Naive B cell (primary cell): ENCODE data around the gene TMUB1. TPM values are rescaled to one million over a fixed set of nuclear protein-coding genes. Genes with fewer than 3 reads are reported as not detected.

Source experiments
- ATAC-seq, 2 donors: fragments of 150-1000 bp; cut with Tn5 transposase; 2 replicates each; pipeline ENCODE4 v1.10.0; 2021; ENCODE audit warnings: low read depth in 2 of 2, mild to moderate bottlenecking in 2 of 2, moderate library complexity in 2 of 2
- DNase-seq: peaks from one replicate; pipeline ENCODE4 v3.0.0; 2022
- H3K27ac Mint-ChIP-seq, 6 donors: one replicate each; pipeline ENCODE4 v1.8.0; 2020 to 2022; ENCODE audit warnings: mild to moderate bottlenecking in 6 of 6, mixed read lengths in 6 of 6, moderate library complexity in 5 of 6, inconsistent platforms in 2 of 6
- H3K27me3 Mint-ChIP-seq, 3 donors: one replicate each; pipeline ENCODE4 v1.8.0; 2021 to 2022; ENCODE audit warnings: mixed read lengths in 3 of 3, mild to moderate bottlenecking in 1 of 3
- H3K36me3 Mint-ChIP-seq, 2 donors: one replicate each; pipeline ENCODE4 v1.8.0; 2020 to 2022; ENCODE audit warnings: mixed read lengths in 2 of 2, inconsistent platforms in 1 of 2, mild to moderate bottlenecking in 1 of 2
- H3K4me1 Mint-ChIP-seq, 3 donors: one replicate each; pipeline ENCODE4 v1.8.0; 2020 to 2022; ENCODE audit warnings: mixed read lengths in 3 of 3, inconsistent platforms in 1 of 3, mild to moderate bottlenecking in 1 of 3, moderate library complexity in 1 of 3
- H3K4me3 Mint-ChIP-seq, 8 donors: one replicate each; pipeline ENCODE4 v1.8.0; 2020 to 2022; ENCODE audit warnings: mild to moderate bottlenecking in 8 of 8, mixed read lengths in 8 of 8, moderate library complexity in 8 of 8, inconsistent platforms in 2 of 8
- H3K9me3 Mint-ChIP-seq, 7 donors: one replicate each; pipeline ENCODE4 v1.8.0; 2020 to 2022; ENCODE audit warnings: mixed read lengths in 7 of 7, mild to moderate bottlenecking in 5 of 7, inconsistent platforms in 2 of 7, moderate library complexity in 1 of 7
- polyA plus RNA-seq, 6 donors: library from polyadenylated mRNA; unstranded; fragments of 300-500 nt; fragmentation: Illumina TruSeq; gene quantifications; one replicate each; pipeline ENCODE4 v1.2.3, GENCODE V29; 2021; ENCODE audit warnings: low read depth in 6 of 6

The TMUB1 gene
- polyA plus RNA-seq, 6 donors from 2014 or later, result 36.3 to 66.1 (median 45.5) TPM

GRCh38 chr7:151073990-151074389 lies 9.3 kb downstream of the TMUB1 start:
- DNase-seq (no peak), ATAC-seq (no peak)
- peaks cover 8 to 11% (median 11%) of the 10 kb centered on the region in 3 donors for H3K4me1 Mint-ChIP-seq
- no peak overlapping the region for H3K4me3 Mint-ChIP-seq
- H3K27me3 Mint-ChIP-seq, result no peaks in the 10 kb centered on the region
- H3K9me3 Mint-ChIP-seq, result no peaks in the 10 kb centered on the region
- H3K27ac Mint-ChIP-seq, result no peak overlapping the region
- H3K36me3 Mint-ChIP-seq, result peaks cover 4 to 9% of the 10 kb centered on the region in 2 donors

GRCh38 chr7:151071032-151071866 lies 12.0 kb downstream of the TMUB1 start:
- Mint-ChIP-seq H3K36me3 (peaks cover 4 to 9% of the 10 kb centered on the region in 2 donors), H3K9me3 (no peaks in the 10 kb centered on the region), H3K27ac (no peak overlapping the region), H3K27me3 (no peaks in the 10 kb centered on the region), H3K4me1 (peaks cover 0 to 2% (median 0%) of the 10 kb centered on the region in 3 donors), H3K4me3 (no peak overlapping the region)
- ATAC-seq (no peak), DNase-seq (no peak)

GRCh38 chr7:151070574-151070960 lies 12.7 kb downstream of the TMUB1 start:
- no peak overlapping the region for H3K27ac Mint-ChIP-seq
- no peaks in the 10 kb centered on the region for H3K27me3 Mint-ChIP-seq
- H3K9me3 Mint-ChIP-seq, result no peaks in the 10 kb centered on the region
- peaks cover 4% of the 10 kb centered on the region in 2 donors for H3K36me3 Mint-ChIP-seq
- peaks cover 0 to 2% (median 0%) of the 10 kb centered on the region in 3 donors for H3K4me1 Mint-ChIP-seq
- DNase-seq (no peak), ATAC-seq (no peak)
- no peak overlapping the region for H3K4me3 Mint-ChIP-seq

- DNase-seq, result no peak
- no peak overlapping the region for H3K4me3 Mint-ChIP-seq
- no peaks in the 10 kb centered on the region for H3K9me3 Mint-ChIP-seq
- ATAC-seq, result no peak
- no peak overlapping the region for H3K27ac Mint-ChIP-seq
- H3K4me1 Mint-ChIP-seq, result peaks cover 0 to 2% (median 0%) of the 10 kb centered on the region in 3 donors
- no peaks in the 10 kb centered on the region for H3K27me3 Mint-ChIP-seq
- peaks cover 0 to 4% of the 10 kb centered on the region in 2 donors for H3K36me3 Mint-ChIP-seq
Measured at GRCh38 chr7:151069841-151070573, 13.3 kb downstream of the TMUB1 start.

GRCh38 chr7:151068069-151068773 lies 15.1 kb downstream of the TMUB1 start:
- no peak for ATAC-seq
- DNase-seq, result no peak
- Mint-ChIP-seq H3K4me1 (peaks cover 0 to 9% (median 5%) of the 10 kb centered on the region in 3 donors), H3K27ac (no peak overlapping the region), H3K27me3 (no peaks in the 10 kb centered on the region), H3K36me3 (peaks cover 0 to 4% of the 10 kb centered on the region in 2 donors), H3K9me3 (no peaks in the 10 kb centered on the region), H3K4me3 (no peak overlapping the region)

GRCh38 chr7:151066273-151066974 lies 16.9 kb downstream of the TMUB1 start:
- DNase-seq, result no peak
- ATAC-seq, result no peak
- H3K9me3 Mint-ChIP-seq, result no peaks in the 10 kb centered on the region
- H3K27me3 Mint-ChIP-seq, result no peaks in the 10 kb centered on the region
- H3K36me3 Mint-ChIP-seq, result peaks cover 0 to 4% of the 10 kb centered on the region in 2 donors
- H3K27ac Mint-ChIP-seq, result no peak overlapping the region
- H3K4me3 Mint-ChIP-seq, result no peak overlapping the region
- peaks cover 6 to 15% (median 10%) of the 10 kb centered on the region in 3 donors for H3K4me1 Mint-ChIP-seq

GRCh38 chr7:151065516-151065915 lies 17.8 kb downstream of the TMUB1 start:
- Mint-ChIP-seq H3K4me3 (no peak overlapping the region), H3K9me3 (no peaks in the 10 kb centered on the region), H3K27ac (no peak overlapping the region), H3K27me3 (no peaks in the 10 kb centered on the region), H3K36me3 (peaks cover 0 to 4% of the 10 kb centered on the region in 2 donors), H3K4me1 (peaks cover 14 to 24% (median 15%) of the 10 kb centered on the region in 3 donors)
- DNase-seq (no peak), ATAC-seq (no peak)

GRCh38 chr7:151064993-151065392 lies 18.3 kb downstream of the TMUB1 start:
- no peak overlapping the region for H3K4me3 Mint-ChIP-seq
- no peak overlapping the region for H3K27ac Mint-ChIP-seq
- ATAC-seq (no peak), DNase-seq (no peak)
- peaks cover 0 to 4% of the 10 kb centered on the region in 2 donors for H3K36me3 Mint-ChIP-seq
- H3K27me3 Mint-ChIP-seq, result no peaks in the 10 kb centered on the region
- H3K4me1 Mint-ChIP-seq, result peaks cover 15 to 29% (median 15%) of the 10 kb centered on the region in 3 donors
- H3K9me3 Mint-ChIP-seq, result no peaks in the 10 kb centered on the region

- Mint-ChIP-seq H3K4me1 (peaks cover 15 to 32% (median 17%) of the 10 kb centered on the region in 3 donors), H3K9me3 (no peaks in the 10 kb centered on the region), H3K27me3 (no peaks in the 10 kb centered on the region), H3K27ac (no peak overlapping the region), H3K36me3 (peaks cover 0 to 4% of the 10 kb centered on the region in 2 donors), H3K4me3 (no peak overlapping the region)
- ATAC-seq (no peak), DNase-seq (no peak)
Measured at GRCh38 chr7:151064454-151064853, 18.8 kb downstream of the TMUB1 start.

GRCh38 chr7:151063212-151063561 lies 20.1 kb downstream of the TMUB1 start:
- no peak for ATAC-seq
- Mint-ChIP-seq H3K9me3 (no peaks in the 10 kb centered on the region), H3K4me1 (peaks cover 23 to 41% (median 25%) of the 10 kb centered on the region in 3 donors), H3K27me3 (no peaks in the 10 kb centered on the region), H3K4me3 (peak overlapping the region in 1 of 8 donors; percentile 18), H3K27ac (no peak overlapping the region), H3K36me3 (no peaks in the 10 kb centered on the region)
- DNase-seq, result no peak

- H3K27ac Mint-ChIP-seq, result no peak overlapping the region
- no peaks in the 10 kb centered on the region for H3K36me3 Mint-ChIP-seq
- DNase-seq, result no peak
- no peaks in the 10 kb centered on the region for H3K9me3 Mint-ChIP-seq
- H3K27me3 Mint-ChIP-seq, result no peaks in the 10 kb centered on the region
- peaks cover 23 to 42% (median 28%) of the 10 kb centered on the region in 3 donors for H3K4me1 Mint-ChIP-seq
- H3K4me3 Mint-ChIP-seq, result no peak overlapping the region
- no peak for ATAC-seq
Measured at GRCh38 chr7:151062399-151063211, 20.7 kb downstream of the TMUB1 start.

- H3K4me1 Mint-ChIP-seq, result peaks cover 28 to 48% (median 34%) of the 10 kb centered on the region in 3 donors
- DNase-seq (no peak), ATAC-seq (no peak)
- H3K4me3 Mint-ChIP-seq, result peak overlapping the region in 3 of 8 donors; percentile 15 to 91 (median 52)
- peak overlapping the region in 1 of 6 donors; percentile 42 for H3K27ac Mint-ChIP-seq
- no peaks in the 10 kb centered on the region for H3K36me3 Mint-ChIP-seq
- H3K27me3 Mint-ChIP-seq, result no peaks in the 10 kb centered on the region
- no peaks in the 10 kb centered on the region for H3K9me3 Mint-ChIP-seq
Measured at GRCh38 chr7:151062111-151062398, 21.2 kb downstream of the TMUB1 start.
